Ovary (tissue), 9 donors: ENCODE data around the gene IQGAP2. TPM values are rescaled to one million over a fixed set of nuclear protein-coding genes. Genes with fewer than 3 reads are reported as not detected.
"Not testable (repeated sequence)": the region's sequence is repeated elsewhere in the genome, so short reads cannot be mapped to it uniquely, and the experiment has no call there.

Experiments used
- DNase-seq, 5 donors: peaks; one replicate each; pipeline ENCODE4 v3.0.0-alpha.2; 2019 to 2020
- H3K27ac ChIP-seq, 2 donors: fragments of 200-600 bp; one replicate each; pipeline versions ENCODE4 v1.5.1 to v1.8.0; 2019 to 2022
- H3K27me3 ChIP-seq: fragments of 200-600 bp; one replicate; pipeline ENCODE4 v1.8.0; 2022
- H3K36me3 ChIP-seq: fragments of 200-600 bp; sonication (generic); one replicate; pipeline ENCODE4 v1.5.1; 2019
- H3K4me1 ChIP-seq: one replicate; pipeline ENCODE4 v1.8.1; 2013; ENCODE audit warnings: mild to moderate bottlenecking, moderate library complexity; ENCODE audit not compliant: insufficient read depth
- H3K4me3 ChIP-seq: fragments of 200-600 bp; sonication (generic); one replicate; pipeline ENCODE4 v1.5.1; 2017
- H3K9me3 ChIP-seq, 2 donors: fragments of 200-600 bp in 1 of 2; sonication (generic) in 1 of 2; one replicate each; pipeline versions ENCODE4 v1.5.1 to v1.8.1; 2013 to 2019; ENCODE audit warnings: mild to moderate bottlenecking in 1 of 2, moderate library complexity in 1 of 2
- EP300 ChIP-seq: sonication (generic); formaldehyde crosslinking; IDR thresholded peaks from one replicate; pipeline ENCODE4 v1.6.1; 2017; ENCODE audit warnings: antibody characterized with exemption
- POLR2A ChIP-seq: fragments of 450-650 bp; IDR thresholded peaks from one replicate; pipeline ENCODE4 v1.6.1; 2017; ENCODE audit warnings: antibody characterized with exemption, mild to moderate bottlenecking, moderate library complexity
- WGBS, 3 donors: extraction: QIAGEN DNeasy Blood & Tissue Kit in 1 of 3; methylation state at CpG; one replicate each; pipeline versions ENCODE4 v1.1.5 to v1.1.7; 2013 to 2017; 5-methylcytosine and 5-hydroxymethylcytosine counted together
- intact Hi-C, 4 donors: fragments of 100-400 bp; cut with DNase I; formaldehyde crosslinking; loops; one replicate each; pipeline versions ENCODE4 v1.11.0 to v1.15.1; 2022 to 2023
- polyA plus RNA-seq, 2 donors: library from polyadenylated mRNA; stranded (reverse); fragments of 200-250 nt in 1 of 2; fragments of 350-450 nt in 1 of 2; fragmentation: Illumina TruSeq in 1 of 2; extraction: RNeasy Lipid Tissue Mini Kit (QIAGEN cat#74804) in 1 of 2; gene quantifications; one replicate each; pipeline ENCODE4 v1.2.3, GENCODE V29; 2013 to 2014
- total RNA-seq, 7 donors: library from RNA; depleted of rRNA in 2 of 7; stranded (reverse); fragments of >200 nt in 2 of 7; fragmentation: NEBNext Ultra II Directional in 3 of 7; extraction: Animal tissue kit (Norgen Biotek cat#: 25700) in 3 of 7; gene quantifications; one replicate each; pipeline versions ENCODE4 v1.1.0 to v1.2.4, GENCODE V29; 2016 to 2023
- TF ChIP-seq, protein P1 (sequence below), 3 donors: fragments of 450-650 bp in 2 of 3; fragments of 200-600 bp in 1 of 3; IDR thresholded peaks; one replicate each; pipeline versions ENCODE4 v1.5.1 to v1.8.0; 2016 to 2022; ENCODE audit warnings: antibody characterized with exemption in 3 of 3, mild to moderate bottlenecking in 1 of 3
- donor health status: DM: no; HTN: no; CAD: no; lungs with moderate emphysema.
- donor health status: DM: no; HTN: no; CAD: no.
- donor health status: Bipolar disorder and iron deficiency.
- donor health status: DM: yes; HTN: yes; CAD: no.
- donor health status: DM: no; HTN: no; CAD: no.
- donor health status: DM: yes; HTN: yes; CAD: no.

The IQGAP2 gene
- total and polyA plus RNA-seq, 9 donors, result 8.6 to 27.6 (median 13.9) TPM

DNA sequence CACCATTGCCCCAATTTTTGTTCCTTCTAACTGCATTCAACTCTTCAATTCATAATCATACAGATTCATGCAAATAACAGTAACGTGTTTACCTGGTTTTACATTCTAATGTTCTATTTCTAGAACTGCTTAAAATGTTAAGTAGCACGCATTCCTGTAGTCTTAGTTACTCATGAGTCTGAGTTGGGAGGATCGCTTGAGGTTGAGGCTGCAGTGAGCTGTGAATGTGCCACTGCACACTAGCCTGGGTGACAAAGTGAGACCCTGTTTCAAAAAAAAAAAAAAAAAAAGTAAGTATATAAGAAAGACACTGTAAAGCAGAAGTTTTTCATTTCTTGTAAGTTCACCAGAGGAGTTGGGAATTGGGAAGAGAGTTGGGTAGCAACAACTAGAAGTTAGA lies 114.2 kb downstream of the IQGAP2 start:
- intact Hi-C loops, result no loop called here
- Histone ChIP-seq H3K27ac (no peak overlapping the region), H3K27me3 (no peaks in the 10 kb centered on the region), H3K4me3 (no peak overlapping the region), H3K36me3 (no peaks in the 10 kb centered on the region), H3K4me1 (peaks cover 3% of the 10 kb centered on the region), H3K9me3 (peaks cover 0 to 5% of the 10 kb centered on the region in 2 donors)
- no peak for DNase-seq
- TF ChIP-seq EP300 (no peak), POLR2A (no peak)
- WGBS, 3 donors, result 98% methylated on average over 3 of the region's 3 CpGs

DNA sequence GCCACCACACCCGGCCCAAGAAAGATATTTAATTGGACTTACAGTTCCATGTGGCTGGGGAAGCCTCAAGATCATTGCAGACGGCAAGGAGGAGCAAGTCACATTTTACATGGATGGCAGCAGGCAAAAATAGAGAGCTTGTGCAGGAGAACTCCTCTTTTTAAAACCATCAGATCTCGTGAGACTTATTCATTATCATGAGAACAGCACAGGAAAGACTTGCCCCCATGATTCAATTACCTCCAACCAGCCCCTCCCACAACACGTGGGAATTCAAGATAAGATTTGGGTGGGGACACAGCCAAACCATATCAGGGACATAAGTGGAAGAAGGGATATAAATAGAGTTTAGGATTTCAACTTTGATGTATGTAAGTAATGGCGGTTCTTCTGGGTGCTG lies 115.2 kb downstream of the IQGAP2 start:
- H3K27me3 ChIP-seq, H3K4me3 ChIP-seq, H3K27ac ChIP-seq, H3K36me3 ChIP-seq, H3K9me3 ChIP-seq, intact Hi-C loops, DNase-seq, H3K4me1 ChIP-seq: not testable (repeated sequence)
- WGBS, 3 donors, result 89% methylated on average over 5 of the region's 5 CpGs

DNA sequence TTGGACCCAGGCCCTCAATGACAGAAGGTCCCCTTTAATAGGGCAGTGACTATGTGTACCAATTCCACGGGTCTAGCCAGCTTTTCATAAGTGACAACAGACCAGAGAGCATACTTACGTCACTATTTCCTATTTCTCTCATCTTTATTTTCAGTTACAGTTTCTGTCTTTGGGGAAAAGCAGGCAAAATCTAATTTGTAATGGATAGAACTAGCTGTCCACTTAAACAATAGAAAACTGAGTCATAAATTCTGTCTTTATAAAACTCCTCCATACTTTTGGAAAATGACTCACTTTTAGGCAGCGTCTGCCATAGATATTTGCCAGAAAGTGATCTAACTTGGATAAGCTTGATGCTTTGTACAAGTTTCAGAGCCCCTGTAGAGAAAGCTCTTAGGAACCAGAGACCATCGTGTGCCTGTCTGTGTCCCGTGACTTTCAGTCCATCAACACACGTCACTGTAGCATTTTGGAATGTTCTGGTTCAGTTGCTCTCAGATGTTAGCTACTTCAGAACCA lies 118.2 kb downstream of the IQGAP2 start:
- Histone ChIP-seq H3K4me3 (no peak overlapping the region), H3K27ac (no peak overlapping the region), H3K4me1 (no peaks in the 10 kb centered on the region), H3K9me3 (peaks cover 0 to 5% of the 10 kb centered on the region in 2 donors), H3K36me3 (no peaks in the 10 kb centered on the region), H3K27me3 (no peaks in the 10 kb centered on the region)
- 46 to 79% (median 75%) methylated on average over 6 of the region's 6 CpGs for WGBS, 3 donors
- intact Hi-C loops, result no loop called here
- DNase-seq, result no peak
- TF ChIP-seq POLR2A (no peak), EP300 (no peak)
- TF ChIP-seq, protein P1, sequence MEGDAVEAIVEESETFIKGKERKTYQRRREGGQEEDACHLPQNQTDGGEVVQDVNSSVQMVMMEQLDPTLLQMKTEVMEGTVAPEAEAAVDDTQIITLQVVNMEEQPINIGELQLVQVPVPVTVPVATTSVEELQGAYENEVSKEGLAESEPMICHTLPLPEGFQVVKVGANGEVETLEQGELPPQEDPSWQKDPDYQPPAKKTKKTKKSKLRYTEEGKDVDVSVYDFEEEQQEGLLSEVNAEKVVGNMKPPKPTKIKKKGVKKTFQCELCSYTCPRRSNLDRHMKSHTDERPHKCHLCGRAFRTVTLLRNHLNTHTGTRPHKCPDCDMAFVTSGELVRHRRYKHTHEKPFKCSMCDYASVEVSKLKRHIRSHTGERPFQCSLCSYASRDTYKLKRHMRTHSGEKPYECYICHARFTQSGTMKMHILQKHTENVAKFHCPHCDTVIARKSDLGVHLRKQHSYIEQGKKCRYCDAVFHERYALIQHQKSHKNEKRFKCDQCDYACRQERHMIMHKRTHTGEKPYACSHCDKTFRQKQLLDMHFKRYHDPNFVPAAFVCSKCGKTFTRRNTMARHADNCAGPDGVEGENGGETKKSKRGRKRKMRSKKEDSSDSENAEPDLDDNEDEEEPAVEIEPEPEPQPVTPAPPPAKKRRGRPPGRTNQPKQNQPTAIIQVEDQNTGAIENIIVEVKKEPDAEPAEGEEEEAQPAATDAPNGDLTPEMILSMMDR (IDR thresholded peaks at IDR 0.05), result no peak

DNA sequence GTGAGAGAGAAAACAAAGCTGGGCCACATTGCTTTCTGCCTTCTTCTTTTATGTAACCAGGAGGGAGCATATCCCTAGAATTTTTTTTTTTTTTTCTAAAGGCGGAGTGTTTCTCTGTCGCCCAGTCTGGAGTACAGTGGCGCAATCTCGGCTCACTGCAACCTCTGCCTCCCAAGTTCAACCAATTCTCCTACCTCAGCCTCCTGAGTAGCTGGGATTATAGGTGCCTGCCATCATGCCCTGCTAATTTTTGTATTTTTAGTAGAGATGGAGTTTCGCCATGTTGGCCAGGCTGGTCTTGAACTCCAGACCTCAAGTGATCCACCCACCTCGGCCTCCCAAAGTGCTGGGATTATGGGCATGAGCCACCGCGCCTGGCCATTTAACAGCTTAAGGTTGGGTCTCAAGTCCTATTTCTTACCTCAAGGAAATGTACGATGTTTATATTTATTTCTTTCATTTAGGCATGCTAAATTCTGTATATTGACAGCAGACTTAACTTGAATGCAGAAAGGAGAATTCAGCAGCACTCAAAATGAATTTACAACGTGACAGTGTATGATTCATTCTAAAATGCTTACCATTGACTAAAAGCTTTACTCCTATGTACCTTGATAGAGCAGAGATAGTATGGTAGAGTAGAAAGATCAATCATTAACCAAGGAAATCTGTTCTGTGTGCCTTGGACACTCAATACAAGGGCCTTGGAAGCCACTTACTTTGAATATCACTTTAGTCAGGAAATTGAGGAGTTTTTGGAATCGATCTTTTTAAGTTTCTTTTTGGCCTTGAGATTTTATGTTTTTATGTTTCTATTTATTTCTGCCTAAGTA lies 119.2 kb downstream of the IQGAP2 start:
- Histone ChIP-seq H3K9me3 (peaks cover 0 to 5% of the 10 kb centered on the region in 2 donors), H3K27ac (no peak overlapping the region)
- 88 to 91% (median 88%) methylated on average over 11 of the region's 11 CpGs for WGBS, 3 donors

DNA sequence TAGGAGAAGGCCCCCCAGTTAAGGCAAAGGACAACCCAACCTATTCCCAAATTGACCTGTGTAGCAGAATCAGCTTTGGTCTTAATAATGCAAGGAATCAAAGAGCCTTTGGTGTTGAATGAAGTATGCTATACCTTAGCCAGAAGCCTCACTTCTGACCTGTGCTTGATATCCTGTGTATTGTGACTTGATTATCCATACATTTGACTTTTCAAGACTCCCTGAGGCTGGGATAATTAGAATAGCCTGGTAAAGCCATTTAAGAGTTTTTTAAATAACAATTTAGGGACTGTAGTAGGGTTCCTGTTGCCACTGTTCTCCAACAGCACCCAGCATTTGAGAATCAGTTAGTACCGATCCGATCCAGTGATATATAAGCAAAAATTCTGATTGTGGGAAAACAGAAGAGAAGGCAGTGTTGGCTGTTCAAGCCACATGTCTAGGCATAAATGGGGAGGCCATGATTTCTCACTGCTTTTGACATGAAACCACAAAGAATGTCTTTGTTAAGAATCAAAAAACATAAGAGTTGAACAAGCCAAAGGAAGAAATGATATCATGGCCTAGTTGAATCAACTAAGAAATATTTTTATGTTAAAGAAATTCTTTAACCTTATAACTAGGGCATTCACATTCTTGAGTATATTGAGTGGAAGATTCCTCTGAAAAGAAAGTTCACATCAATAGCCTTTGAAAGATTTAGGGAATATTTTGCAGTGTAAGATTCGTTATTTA lies 121.2 kb downstream of the IQGAP2 start:
- no peak for DNase-seq
- Histone ChIP-seq H3K4me3 (no peak overlapping the region), H3K27me3 (no peaks in the 10 kb centered on the region), H3K36me3 (no peaks in the 10 kb centered on the region), H3K9me3 (no peaks in the 10 kb centered on the region), H3K27ac (no peak overlapping the region), H3K4me1 (no peaks in the 10 kb centered on the region)
- TF ChIP-seq POLR2A, result no peak
- TF ChIP-seq EP300, result no peak
- TF ChIP-seq, protein P1 (IDR thresholded peaks at IDR 0.05), result no peak
- intact Hi-C loops, result no loop called here
- 78 to 92% (median 80%) methylated on average over 3 of the region's 3 CpGs for WGBS, 3 donors

More for the DNA sequence above, 119.2 kb downstream of the IQGAP2 start:
- H3K36me3 ChIP-seq, result no peaks in the 10 kb centered on the region
- no peaks in the 10 kb centered on the region for H3K4me1 ChIP-seq
- no peaks in the 10 kb centered on the region for H3K27me3 ChIP-seq
- intact Hi-C loops, result no loop called here
- no peak overlapping the region for H3K4me3 ChIP-seq
- TF ChIP-seq EP300, result no peak
- TF ChIP-seq, protein P1 (IDR thresholded peaks at IDR 0.05), result no peak
- no peak for DNase-seq
